ENCODE data around the gene FUT8.

The FUT8 gene

DNA sequence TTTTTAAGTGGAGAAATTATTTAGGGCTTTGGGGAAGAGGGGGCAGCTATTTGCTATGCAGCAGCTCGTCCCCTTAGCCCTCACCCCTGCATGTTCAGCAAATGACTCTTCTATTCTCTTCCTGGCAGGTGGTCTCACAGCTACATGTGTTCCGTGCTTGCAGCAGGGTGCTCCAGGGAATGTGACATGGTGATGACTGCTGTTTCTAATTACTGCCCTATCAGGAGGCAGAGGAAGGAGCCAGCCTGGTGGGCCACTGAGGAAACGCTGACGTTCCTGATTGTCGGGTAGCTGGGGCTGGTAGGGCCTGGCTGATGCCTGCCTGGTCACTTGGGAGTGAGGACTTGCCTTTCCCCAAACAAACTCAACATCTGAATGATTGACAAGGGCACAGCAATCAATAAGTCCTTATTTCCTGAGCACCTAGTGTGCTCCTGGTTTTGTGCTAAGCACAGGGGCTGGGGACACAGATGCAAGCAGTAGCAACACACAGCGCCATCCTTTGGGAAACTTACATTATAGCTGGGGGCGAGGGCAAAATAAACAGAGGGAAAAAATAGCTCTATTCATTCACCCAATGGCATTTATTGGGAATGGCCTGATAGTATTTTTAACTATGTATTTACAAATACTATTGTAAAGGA is 377.8 kb downstream of the FUT8 start:
- TF ChIP-seq, protein P1, sequence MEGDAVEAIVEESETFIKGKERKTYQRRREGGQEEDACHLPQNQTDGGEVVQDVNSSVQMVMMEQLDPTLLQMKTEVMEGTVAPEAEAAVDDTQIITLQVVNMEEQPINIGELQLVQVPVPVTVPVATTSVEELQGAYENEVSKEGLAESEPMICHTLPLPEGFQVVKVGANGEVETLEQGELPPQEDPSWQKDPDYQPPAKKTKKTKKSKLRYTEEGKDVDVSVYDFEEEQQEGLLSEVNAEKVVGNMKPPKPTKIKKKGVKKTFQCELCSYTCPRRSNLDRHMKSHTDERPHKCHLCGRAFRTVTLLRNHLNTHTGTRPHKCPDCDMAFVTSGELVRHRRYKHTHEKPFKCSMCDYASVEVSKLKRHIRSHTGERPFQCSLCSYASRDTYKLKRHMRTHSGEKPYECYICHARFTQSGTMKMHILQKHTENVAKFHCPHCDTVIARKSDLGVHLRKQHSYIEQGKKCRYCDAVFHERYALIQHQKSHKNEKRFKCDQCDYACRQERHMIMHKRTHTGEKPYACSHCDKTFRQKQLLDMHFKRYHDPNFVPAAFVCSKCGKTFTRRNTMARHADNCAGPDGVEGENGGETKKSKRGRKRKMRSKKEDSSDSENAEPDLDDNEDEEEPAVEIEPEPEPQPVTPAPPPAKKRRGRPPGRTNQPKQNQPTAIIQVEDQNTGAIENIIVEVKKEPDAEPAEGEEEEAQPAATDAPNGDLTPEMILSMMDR (conservative IDR thresholded peaks at IDR 0.05; ENCODE audit: low read depth, low read length): no peak
- Histone ChIP-seq H3K9ac (no peak overlapping the region), H3K4me1 (ENCODE audit: low read depth, poor library complexity, severe bottlenecking) (no peaks in the 10 kb centered on the region), H3K27ac (no peak overlapping the region), H3K4me2 (no peak overlapping the region), H3K4me3 (IDR thresholded peaks at IDR 0.05; ENCODE audit: insufficient read depth, low read depth, low read length) (no peak overlapping the region), H2AFZ (ENCODE audit: low read depth) (no peak overlapping the region), H4K20me1 (ENCODE audit: insufficient read depth) (no peaks in the 10 kb centered on the region), H3K36me3 (ENCODE audit: insufficient read depth) (no peaks in the 10 kb centered on the region), H3K27me3 (ENCODE audit: insufficient read depth, low read depth) (no peaks in the 10 kb centered on the region), H3K79me2 (ENCODE audit: insufficient read depth, low read depth) (no peaks in the 10 kb centered on the region)

DNA sequence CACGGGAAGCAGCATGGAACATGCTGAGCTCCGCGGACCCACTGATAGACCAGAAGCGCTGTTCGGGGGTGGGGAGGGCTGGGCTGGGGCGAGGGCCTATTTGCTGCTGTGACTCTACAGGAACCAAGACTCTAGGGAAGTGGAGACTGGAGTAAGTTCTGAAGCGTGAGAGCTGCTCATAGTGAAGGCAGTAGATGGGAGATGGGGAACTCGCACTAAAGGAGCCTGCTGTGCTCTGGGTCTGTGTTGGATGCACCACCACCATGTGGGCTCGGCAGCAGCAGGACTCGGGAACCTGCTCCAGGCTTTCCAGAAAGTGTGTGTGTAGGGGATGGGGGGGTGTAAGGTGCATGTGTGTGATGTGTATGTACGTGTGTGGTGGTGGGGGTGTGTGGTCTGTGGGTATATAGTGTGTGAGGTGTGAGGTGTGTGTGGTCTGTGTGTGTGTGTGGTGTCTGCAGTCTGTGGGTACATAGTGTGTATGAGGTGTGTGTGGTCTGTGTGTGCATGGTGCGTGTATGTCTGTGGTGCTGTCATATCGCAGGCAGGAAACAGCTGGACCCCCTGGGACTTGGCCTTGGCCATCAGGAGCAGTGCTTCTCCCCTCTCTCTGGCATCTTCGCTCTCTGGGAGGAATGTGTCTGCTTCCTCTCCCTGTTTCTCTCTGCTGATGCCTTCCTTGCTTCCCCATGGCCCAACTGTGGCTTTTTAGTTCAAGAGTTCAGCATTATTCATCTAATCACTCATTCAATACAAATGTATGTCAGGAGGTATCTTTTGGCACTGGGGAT is 378.9 kb downstream of the FUT8 start:
- TF ChIP-seq, protein P1 (conservative IDR thresholded peaks at IDR 0.05; ENCODE audit: low read depth, low read length): no peak

DNA sequence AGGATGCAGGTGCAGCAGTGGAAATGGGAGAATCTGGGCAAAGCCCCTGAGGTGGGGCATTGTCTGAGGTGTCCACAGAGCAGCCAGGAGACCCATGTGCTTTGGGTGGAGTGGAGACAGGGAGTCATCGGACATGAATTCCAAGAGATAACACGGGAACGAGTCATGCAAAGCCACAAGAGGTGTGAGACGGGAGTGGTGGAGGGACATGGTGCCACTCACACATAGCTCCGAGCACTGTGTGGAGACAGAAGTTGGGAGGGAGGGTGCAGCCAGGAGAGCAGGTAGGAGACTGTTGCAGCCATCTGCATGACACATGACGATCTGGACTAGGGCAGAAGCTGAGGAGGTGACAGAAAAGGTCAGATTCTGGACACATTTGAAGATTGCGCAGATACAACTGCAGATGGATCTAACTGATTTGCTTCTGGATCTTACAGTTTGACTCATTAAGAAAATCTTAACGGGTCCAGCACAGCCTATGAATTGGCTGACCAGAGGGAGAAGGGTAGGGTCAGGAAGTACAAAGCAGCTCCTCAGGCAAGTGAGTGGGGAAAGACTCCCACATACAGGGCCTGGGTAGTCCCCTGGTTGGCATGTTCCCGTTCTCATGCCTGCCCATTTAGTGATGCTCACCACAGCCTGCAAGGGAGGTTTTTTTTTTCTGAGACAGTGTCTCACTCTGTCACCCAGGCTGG is 379.8 kb downstream of the FUT8 start:
- TF ChIP-seq, protein P1 (conservative IDR thresholded peaks at IDR 0.05; ENCODE audit: low read depth, low read length): no peak
- no peak overlapping the region for H3K27ac ChIP-seq
- H3K9ac ChIP-seq: no peak overlapping the region
- H3K36me3 ChIP-seq (ENCODE audit: insufficient read depth): no peaks in the 10 kb centered on the region
- H3K4me3 ChIP-seq (IDR thresholded peaks at IDR 0.05; ENCODE audit: insufficient read depth, low read depth, low read length): no peak overlapping the region
- H3K79me2 ChIP-seq (ENCODE audit: insufficient read depth, low read depth): no peaks in the 10 kb centered on the region
- H4K20me1 ChIP-seq (ENCODE audit: insufficient read depth): no peaks in the 10 kb centered on the region
- H3K4me1 ChIP-seq (ENCODE audit: low read depth, poor library complexity, severe bottlenecking): no peaks in the 10 kb centered on the region
- H2AFZ ChIP-seq (ENCODE audit: low read depth): no peak overlapping the region
- no peak overlapping the region for H3K4me2 ChIP-seq
- H3K27me3 ChIP-seq (ENCODE audit: insufficient read depth, low read depth): no peaks in the 10 kb centered on the region

More for the DNA sequence above, 378.9 kb downstream of the FUT8 start:
- Histone ChIP-seq H3K79me2 (ENCODE audit: insufficient read depth, low read depth) (no peaks in the 10 kb centered on the region), H3K4me1 (ENCODE audit: low read depth, poor library complexity, severe bottlenecking) (no peaks in the 10 kb centered on the region), H3K27me3 (ENCODE audit: insufficient read depth, low read depth) (no peaks in the 10 kb centered on the region), H3K27ac (no peak overlapping the region), H3K4me2 (no peak overlapping the region), H4K20me1 (ENCODE audit: insufficient read depth) (no peaks in the 10 kb centered on the region), H2AFZ (ENCODE audit: low read depth) (no peak overlapping the region), H3K9ac (no peak overlapping the region), H3K36me3 (ENCODE audit: insufficient read depth) (no peaks in the 10 kb centered on the region), H3K4me3 (IDR thresholded peaks at IDR 0.05; ENCODE audit: insufficient read depth, low read depth, low read length) (no peak overlapping the region)
